ENCODE data around the gene HKDC1.
A peak's percentile ranks its signal among the peaks of the same experiment; 100 is the strongest.

HKDC1 gene

GRCh38 chr10:69217119-69217754 lies 2.9 kb upstream of the HKDC1 start:
- DNase-seq, result no peak

- no peak for DNase-seq
Measured at GRCh38 chr10:69218831-69219230, 1.3 kb upstream of the HKDC1 start.

GRCh38 chr10:69220507-69220906 lies 375 bp downstream of the HKDC1 start:
- no peak for DNase-seq

- peak; percentile 63 to 68 for DNase-seq
Measured at GRCh38 chr10:69222157-69223027, 2.3 kb downstream of the HKDC1 start.

- no peak for DNase-seq
Measured at GRCh38 chr10:69223028-69223342, 2.9 kb downstream of the HKDC1 start.

GRCh38 chr10:69224862-69225657 lies 4.9 kb downstream of the HKDC1 start:
- DNase-seq, result peak in 1 of 2 donors; percentile 5

- DNase-seq, result no peak
Measured at GRCh38 chr10:69225681-69226080, 5.5 kb downstream of the HKDC1 start.

- DNase-seq, result no peak
Measured at GRCh38 chr10:69226919-69227450, 6.9 kb downstream of the HKDC1 start.

GRCh38 chr10:69228151-69228550 lies 8.0 kb downstream of the HKDC1 start:
- DNase-seq, result no peak

- no peak for DNase-seq
Measured at GRCh38 chr10:69229616-69229916, 9.4 kb downstream of the HKDC1 start.

GRCh38 chr10:69230128-69230527 lies 10.0 kb downstream of the HKDC1 start:
- no peak for DNase-seq

GRCh38 chr10:69232252-69232651 lies 12.1 kb downstream of the HKDC1 start:
- DNase-seq, result no peak

- peak; percentile 34 to 56 for DNase-seq
Measured at GRCh38 chr10:69232736-69233480, 12.8 kb downstream of the HKDC1 start.

- DNase-seq, result no peak
Measured at GRCh38 chr10:69234447-69234846, 14.3 kb downstream of the HKDC1 start.

- peak; percentile 83 to 84 for DNase-seq
Measured at GRCh38 chr10:69237528-69238159, 17.5 kb downstream of the HKDC1 start.

- DNase-seq, result no peak
Measured at GRCh38 chr10:69239136-69239535, 19.0 kb downstream of the HKDC1 start.

- DNase-seq, result no peak
Measured at GRCh38 chr10:69239816-69240434, 19.8 kb downstream of the HKDC1 start.

GRCh38 chr10:69240455-69240854 lies 20.3 kb downstream of the HKDC1 start:
- no peak for DNase-seq

- no peak for DNase-seq
Measured at GRCh38 chr10:69241575-69241974, 21.4 kb downstream of the HKDC1 start.

GRCh38 chr10:69242040-69242851 lies 22.1 kb downstream of the HKDC1 start:
- no peak for DNase-seq

GRCh38 chr10:69242852-69243212 lies 22.7 kb downstream of the HKDC1 start:
- no peak for DNase-seq

Data from CD4-positive, alpha-beta T cell treated with Interleukin-4 for 1 hour (primary cell).